C4-2B (cell line): ENCODE results near the gene WDR4.

Experiments used
- ZFX ChIP-seq: fragments of 450-650 bp; IDR thresholded peaks from 2 replicates; pipeline ENCODE4 v1.6.1; 2017
- TF ChIP-seq, protein P1 (sequence below): fragments of 450-650 bp; conservative IDR thresholded peaks from 2 replicates; pipeline ENCODE4 v1.5.1; 2017; ENCODE audit warnings: mild to moderate bottlenecking

DNA sequence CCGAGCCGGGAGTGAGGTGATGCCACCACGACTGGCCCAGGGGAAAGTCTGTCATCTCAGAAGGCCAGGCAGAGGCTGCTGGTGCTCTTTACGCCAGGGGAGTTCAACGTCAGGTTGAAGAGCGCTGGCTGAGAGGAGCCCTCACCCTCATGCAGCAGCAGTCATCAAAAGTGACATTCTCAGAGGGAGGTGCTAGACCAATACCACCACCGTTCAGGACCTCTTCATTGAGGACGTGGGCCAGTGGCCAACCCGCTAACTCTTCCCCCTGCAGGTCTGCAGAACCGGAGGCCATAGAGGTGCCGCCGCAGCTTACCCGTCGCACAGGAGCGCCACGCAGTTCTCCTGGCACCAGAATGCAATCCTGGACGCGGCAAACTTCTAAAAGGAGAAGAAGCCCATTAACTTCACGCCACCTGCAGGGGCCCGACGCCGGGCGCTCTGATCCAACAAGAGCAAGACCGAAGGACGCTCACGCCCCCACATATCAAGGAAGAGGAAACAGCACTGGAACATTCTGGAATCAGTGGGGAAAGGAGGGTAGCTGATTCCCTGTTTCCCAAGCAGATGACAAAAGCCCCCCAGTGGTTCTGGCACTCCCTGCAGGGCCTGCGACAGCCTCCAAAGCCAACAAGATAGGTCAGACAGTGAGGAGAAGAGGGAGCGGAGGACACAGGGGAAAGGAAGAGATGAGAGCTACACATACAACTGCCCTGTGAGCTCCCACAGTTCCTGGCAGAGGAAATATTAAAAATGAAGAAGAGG lies 24.9 kb downstream of the WDR4 start:
- TF ChIP-seq, protein P1, sequence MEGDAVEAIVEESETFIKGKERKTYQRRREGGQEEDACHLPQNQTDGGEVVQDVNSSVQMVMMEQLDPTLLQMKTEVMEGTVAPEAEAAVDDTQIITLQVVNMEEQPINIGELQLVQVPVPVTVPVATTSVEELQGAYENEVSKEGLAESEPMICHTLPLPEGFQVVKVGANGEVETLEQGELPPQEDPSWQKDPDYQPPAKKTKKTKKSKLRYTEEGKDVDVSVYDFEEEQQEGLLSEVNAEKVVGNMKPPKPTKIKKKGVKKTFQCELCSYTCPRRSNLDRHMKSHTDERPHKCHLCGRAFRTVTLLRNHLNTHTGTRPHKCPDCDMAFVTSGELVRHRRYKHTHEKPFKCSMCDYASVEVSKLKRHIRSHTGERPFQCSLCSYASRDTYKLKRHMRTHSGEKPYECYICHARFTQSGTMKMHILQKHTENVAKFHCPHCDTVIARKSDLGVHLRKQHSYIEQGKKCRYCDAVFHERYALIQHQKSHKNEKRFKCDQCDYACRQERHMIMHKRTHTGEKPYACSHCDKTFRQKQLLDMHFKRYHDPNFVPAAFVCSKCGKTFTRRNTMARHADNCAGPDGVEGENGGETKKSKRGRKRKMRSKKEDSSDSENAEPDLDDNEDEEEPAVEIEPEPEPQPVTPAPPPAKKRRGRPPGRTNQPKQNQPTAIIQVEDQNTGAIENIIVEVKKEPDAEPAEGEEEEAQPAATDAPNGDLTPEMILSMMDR, result no peak
- no peak for TF ChIP-seq ZFX
